ENCODE results near the gene FGF1.

The FGF1 gene

GRCh38 chr5:142610176-142611001, 75.5 kb downstream of the FGF1 start:
- DNase-seq: no peak

GRCh38 chr5:142609142-142609541, 76.7 kb downstream of the FGF1 start:
- DNase-seq: no peak

GRCh38 chr5:142608081-142608480, 77.8 kb downstream of the FGF1 start:
- peak; percentile 30 for DNase-seq

GRCh38 chr5:142605611-142606010, 80.3 kb downstream of the FGF1 start:
- no peak for DNase-seq

- no peak for DNase-seq
These were observed 83.1 kb downstream of the FGF1 start for GRCh38 chr5:142602720-142603245.

GRCh38 chr5:142601432-142601831, 84.5 kb downstream of the FGF1 start:
- DNase-seq: peak; percentile 23

- DNase-seq: peak; percentile 55
These were observed 85.1 kb downstream of the FGF1 start for GRCh38 chr5:142600611-142601358.

- DNase-seq: no peak
These were observed 85.8 kb downstream of the FGF1 start for GRCh38 chr5:142600092-142600491.

- DNase-seq: no peak
These were observed 87.6 kb downstream of the FGF1 start for GRCh38 chr5:142598338-142598700.

- peak; percentile 23 for DNase-seq
These were observed 88.1 kb downstream of the FGF1 start for GRCh38 chr5:142597546-142598337.

GRCh38 chr5:142597025-142597424, 88.9 kb downstream of the FGF1 start:
- no peak for DNase-seq

- no peak for DNase-seq
These were observed 93.5 kb downstream of the FGF1 start for GRCh38 chr5:142592365-142592764.

GRCh38 chr5:142590451-142591231, 95.2 kb downstream of the FGF1 start:
- DNase-seq: no peak

- DNase-seq: no peak
These were observed 96.2 kb downstream of the FGF1 start for GRCh38 chr5:142589720-142590119.

GRCh38 chr5:142587354-142587965, 98.4 kb downstream of the FGF1 start:
- no peak for DNase-seq

GRCh38 chr5:142586552-142586951, 99.3 kb downstream of the FGF1 start:
- DNase-seq: no peak

- DNase-seq: no peak
These were observed 100.4 kb downstream of the FGF1 start for GRCh38 chr5:142585451-142585850.

GRCh38 chr5:142584891-142585290, 101.0 kb downstream of the FGF1 start:
- no peak for DNase-seq

GRCh38 chr5:142578161-142578830, 107.6 kb downstream of the FGF1 start:
- no peak for DNase-seq

GRCh38 chr5:142576804-142577203, 109.1 kb downstream of the FGF1 start:
- no peak for DNase-seq

- no peak for DNase-seq
These were observed 109.6 kb downstream of the FGF1 start for GRCh38 chr5:142576303-142576702.

Data from SHP77 treated with DMSO at 0.1 percent for 48 hours (cell line).